ENCODE data around the gene TM2D1. TPM values are rescaled to one million over a fixed set of nuclear protein-coding genes. Genes with fewer than 3 reads are reported as not detected.

TM2D1 gene
- total and polyA plus RNA-seq, 10 of the 15 experiments (the other 5 are each of a cell fraction or from before 2014, with no cell fraction given) = 21.0 to 46.6 (median 36.7) TPM

- RAD21 ChIA-PET (ENCODE audit: unreplicated experiment) = no interaction called here
- SMC1A ChIA-PET (ENCODE audit: uncharacterized antibody, unreplicated experiment) = no interaction called here
- Histone ChIP-seq H3K9me3 (replicated peaks; ENCODE audit: control insufficient read depth, insufficient read depth, low read length) (no peaks in the 10 kb centered on the region), H3K4me1 (ENCODE audit: control insufficient read depth, insufficient read depth, low read length) (0 out of 2 replicates have a peak, but pooled peaks cover 4% of the 10 kb centered on the region), H3K27me3 (replicated peaks in 1 of 2; ENCODE audit: control insufficient read depth in 2 of 2, insufficient read depth in 2 of 2, low read length in 1 of 2) (no peaks in the 10 kb centered on the region; a peak in 1 of 4 replicates), H3K79me2 (ENCODE audit: control insufficient read depth, insufficient read depth, low read length) (no peaks in the 10 kb centered on the region), H3K4me2 (ENCODE audit: control insufficient read depth, insufficient read depth) (no peak overlapping the region), H3K9ac (ENCODE audit: control insufficient read depth, insufficient read depth, low read length) (no peak overlapping the region), H3K4me3 (no peak overlapping the region), H3K36me3 (ENCODE audit: control insufficient read depth in 2 of 2, insufficient read depth in 2 of 2, low read length in 1 of 2) (no peaks in the 10 kb centered on the region), H3K27ac (ENCODE audit: control insufficient read depth, insufficient read depth) (no peak overlapping the region), H4K20me1 (ENCODE audit: control insufficient read depth, insufficient read depth) (no peaks in the 10 kb centered on the region), H2AFZ (ENCODE audit: control insufficient read depth, low read depth, low read length) (no peak overlapping the region)
- CTCF ChIA-PET = interaction anchor here (1.4 kb wide), 1 partner anchor 19 kb away, joined by 3 read pairs; no protein-coding TSS in a partner anchor
- whole genome bisulfite sequencing (ENCODE audit: insufficient coverage, insufficient replicate concordance, low lambda C conversion rate, missing lambda C conversion rate) = 31% methylated on average over 4 of the region's 4 CpGs
- in situ Hi-C loops (cut with MboI) (no loop called here), intact Hi-C loops (cut with micrococcal nuclease; ENCODE audit: unreplicated experiment) (loop anchor here (10.0 kb wide), 1 partner anchor 671 kb away; no protein-coding TSS in a partner anchor)
- ATAC-seq (no peak), FAIRE-seq (no peak), DNase-seq (ENCODE audit: low read depth, low spot score) (no peak)
- no TSS peak for BruUV-seq (replicated peaks)
- POLR2A ChIA-PET = no interaction called here
- no peak for TF ChIP-seq NFYA (IDR thresholded peaks at IDR 0.05; ENCODE audit: borderline replicate concordance, low read depth, low read length)
- TF ChIP-seq SMARCA5 (IDR thresholded peaks at IDR 0.05) = no peak
- no peak for TF ChIP-seq SIN3A (IDR thresholded peaks at IDR 0.05; ENCODE audit: low read depth, low read length)
- no peak for TF ChIP-seq ZBTB40 (IDR thresholded peaks at IDR 0.05; ENCODE audit: borderline replicate concordance)
- no peak for TF ChIP-seq FOS (IDR thresholded peaks at IDR 0.05; ENCODE audit: borderline replicate concordance, extremely low read depth, insufficient read length)
These were observed 79.5 kb downstream of the TM2D1 start for GRCh38 chr1:61645476-61645875.

Data from GM12878 (cell line).